ENCODE results near the gene SLC47A2.
A peak's percentile ranks its signal among the peaks of the same experiment; 100 is the strongest.

The SLC47A2 gene

GRCh38 chr17:19664136-19664820, 52.1 kb downstream of the SLC47A2 start:
- no peak for DNase-seq

DNA sequence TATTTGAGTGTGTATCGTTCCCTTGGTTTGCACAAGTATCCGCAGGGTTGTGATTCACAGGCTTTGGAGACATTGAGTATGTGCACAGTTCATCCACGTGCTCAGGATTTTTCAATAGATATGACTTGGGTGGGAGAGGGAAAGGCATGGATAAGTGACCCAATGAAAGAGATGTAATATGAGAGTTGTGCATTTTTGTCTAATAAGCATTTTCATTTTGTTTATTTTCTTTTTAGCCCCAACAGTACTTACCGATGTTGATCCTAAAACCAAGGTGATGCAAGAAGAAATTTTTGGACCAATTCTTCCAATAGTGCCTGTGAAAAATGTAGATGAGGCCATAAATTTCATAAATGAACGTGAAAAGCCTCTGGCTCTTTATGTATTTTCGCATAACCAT, 53.3 kb downstream of the SLC47A2 start:
- DNase-seq: no peak

GRCh38 chr17:19661121-19661520, 55.3 kb downstream of the SLC47A2 start:
- no peak for DNase-seq

DNA sequence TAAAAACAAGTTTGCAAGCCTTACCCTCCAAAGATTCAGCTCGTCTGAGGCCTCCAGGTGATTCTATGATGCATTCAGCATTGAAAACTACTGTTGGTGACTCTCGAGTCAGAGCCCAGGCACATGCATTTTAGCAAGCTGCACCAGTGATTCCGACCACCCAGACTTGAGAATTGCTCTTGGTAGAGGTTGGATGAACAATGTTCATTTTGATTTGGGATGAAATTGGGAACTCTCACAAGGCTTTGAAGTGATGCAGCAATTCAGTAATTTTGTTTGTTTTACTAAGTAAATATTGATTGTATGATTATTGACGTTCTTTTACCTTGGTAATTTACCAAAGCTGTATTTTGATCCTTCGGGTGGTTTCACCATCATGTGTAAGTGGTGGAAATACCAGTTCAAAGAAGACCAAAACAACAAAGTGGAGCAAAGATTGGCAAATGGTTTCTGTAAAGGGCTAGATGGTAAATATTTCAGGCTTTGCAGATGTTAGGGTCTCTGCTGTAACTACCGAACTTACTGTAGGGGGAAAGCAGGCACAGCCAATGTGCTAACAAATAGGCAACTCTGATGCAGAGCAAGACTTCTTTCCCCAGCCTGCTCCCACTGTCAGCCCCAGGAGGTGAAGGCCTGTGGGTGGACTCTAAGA, 56.0 kb downstream of the SLC47A2 start:
- peak; percentile 38 for DNase-seq

DNA sequence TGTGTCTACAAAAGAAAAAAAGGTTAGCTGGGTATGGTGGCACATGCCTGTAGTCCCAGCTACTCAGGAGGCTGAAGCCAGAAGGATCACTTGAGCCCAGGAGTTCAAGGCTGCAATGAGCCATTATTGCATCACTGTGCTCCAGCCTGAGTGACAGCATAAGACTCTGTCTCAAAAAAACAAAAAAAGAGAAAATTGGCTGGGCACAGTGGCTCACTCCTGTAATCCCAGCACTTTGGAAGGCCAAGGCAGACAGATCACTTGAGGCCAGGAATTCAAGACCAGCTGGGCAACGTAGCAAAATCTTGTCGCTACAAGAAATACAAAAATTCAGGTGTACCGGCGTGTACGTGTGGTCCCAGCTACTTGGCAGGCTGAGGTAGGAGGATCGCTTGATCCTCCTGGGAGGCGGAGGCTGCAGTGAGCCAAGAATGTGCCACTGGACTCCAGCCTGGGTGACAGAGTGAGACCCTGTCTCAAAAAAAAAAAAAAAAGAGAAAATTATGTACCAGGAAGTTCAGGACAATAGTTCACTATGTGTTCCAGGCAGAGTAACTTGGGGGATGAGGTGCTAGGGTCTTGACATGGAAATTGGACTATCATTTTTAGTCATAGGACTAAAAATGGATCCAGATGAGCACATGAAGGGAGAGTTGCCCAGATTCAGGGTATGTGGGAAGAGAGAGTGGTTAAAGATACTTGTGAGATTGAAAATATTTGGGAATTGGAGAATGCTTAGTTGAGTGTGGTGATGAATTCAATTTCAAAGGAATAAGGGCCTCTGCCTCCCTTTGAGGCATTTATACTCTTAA, 56.8 kb downstream of the SLC47A2 start:
- DNase-seq: no peak

- no peak for DNase-seq
Observed at GRCh38 chr17:19656851-19657581, 59.4 kb downstream of the SLC47A2 start.

DNA sequence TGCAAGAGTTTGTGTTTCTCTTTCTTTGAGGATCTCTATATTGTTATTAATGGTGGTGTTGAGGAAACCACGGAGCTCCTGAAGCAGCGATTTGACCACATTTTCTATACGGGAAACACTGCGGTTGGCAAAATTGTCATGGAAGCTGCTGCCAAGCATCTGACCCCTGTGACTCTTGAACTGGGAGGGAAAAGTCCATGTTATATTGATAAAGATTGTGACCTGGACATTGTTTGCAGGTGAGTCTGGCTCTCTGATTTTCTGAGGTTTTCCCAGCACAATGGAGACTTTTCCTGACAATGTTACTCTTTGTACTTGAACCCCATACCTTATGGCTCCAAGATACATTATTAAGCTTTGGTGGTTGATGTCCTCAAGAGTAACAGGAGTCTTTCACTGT, 60.0 kb downstream of the SLC47A2 start:
- DNase-seq: no peak

DNA sequence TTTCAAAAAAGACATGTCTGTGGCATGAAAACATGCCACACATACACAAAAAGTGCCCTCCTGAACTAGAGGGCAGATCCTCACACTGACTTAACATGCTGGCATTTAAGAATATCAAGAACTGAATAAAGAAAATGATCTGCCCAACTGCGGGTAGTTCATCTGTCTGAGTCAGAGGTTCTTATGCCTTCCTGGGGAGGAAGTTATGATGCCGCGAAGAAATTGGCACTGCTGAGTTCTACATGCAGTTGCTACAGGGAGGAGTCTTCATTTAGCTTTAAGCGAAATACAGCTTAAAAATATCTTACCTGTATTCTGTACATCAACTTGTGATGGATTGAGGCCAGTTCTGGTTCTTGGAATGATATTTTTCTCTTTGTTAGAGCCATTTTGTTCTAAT, 61.5 kb downstream of the SLC47A2 start:
- DNase-seq: no peak

GRCh38 chr17:19654342-19654886, 62.0 kb downstream of the SLC47A2 start:
- DNase-seq: no peak

GRCh38 chr17:19652595-19652994, 63.8 kb downstream of the SLC47A2 start:
- no peak for DNase-seq

- no peak for DNase-seq
Observed at GRCh38 chr17:19651451-19652238, 64.7 kb downstream of the SLC47A2 start.

- DNase-seq: no peak
Observed at GRCh38 chr17:19650826-19651225, 65.6 kb downstream of the SLC47A2 start.

DNA sequence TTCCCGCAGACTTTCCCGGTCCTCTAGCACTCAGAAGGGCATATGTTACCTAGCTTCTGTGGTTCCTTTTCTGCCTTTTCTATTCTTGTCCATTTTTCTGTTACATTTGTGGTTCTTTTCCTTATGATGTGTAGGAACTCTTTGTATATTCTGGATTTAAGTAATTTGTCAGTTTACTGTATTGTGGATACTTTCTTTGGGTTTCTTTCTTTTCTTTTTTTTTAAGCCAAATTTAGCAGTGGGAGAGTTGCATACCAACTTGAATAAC, 67.2 kb downstream of the SLC47A2 start:
- no peak for DNase-seq

GRCh38 chr17:19648475-19649273, 67.7 kb downstream of the SLC47A2 start, which contains the start of gene ALDH3A2:
ALDH3A2 (plus strand) TSS chr17:19648751; CDS start chr17:19648972, 221 bp downstream.
- peak; percentile 93 for DNase-seq

DNA sequence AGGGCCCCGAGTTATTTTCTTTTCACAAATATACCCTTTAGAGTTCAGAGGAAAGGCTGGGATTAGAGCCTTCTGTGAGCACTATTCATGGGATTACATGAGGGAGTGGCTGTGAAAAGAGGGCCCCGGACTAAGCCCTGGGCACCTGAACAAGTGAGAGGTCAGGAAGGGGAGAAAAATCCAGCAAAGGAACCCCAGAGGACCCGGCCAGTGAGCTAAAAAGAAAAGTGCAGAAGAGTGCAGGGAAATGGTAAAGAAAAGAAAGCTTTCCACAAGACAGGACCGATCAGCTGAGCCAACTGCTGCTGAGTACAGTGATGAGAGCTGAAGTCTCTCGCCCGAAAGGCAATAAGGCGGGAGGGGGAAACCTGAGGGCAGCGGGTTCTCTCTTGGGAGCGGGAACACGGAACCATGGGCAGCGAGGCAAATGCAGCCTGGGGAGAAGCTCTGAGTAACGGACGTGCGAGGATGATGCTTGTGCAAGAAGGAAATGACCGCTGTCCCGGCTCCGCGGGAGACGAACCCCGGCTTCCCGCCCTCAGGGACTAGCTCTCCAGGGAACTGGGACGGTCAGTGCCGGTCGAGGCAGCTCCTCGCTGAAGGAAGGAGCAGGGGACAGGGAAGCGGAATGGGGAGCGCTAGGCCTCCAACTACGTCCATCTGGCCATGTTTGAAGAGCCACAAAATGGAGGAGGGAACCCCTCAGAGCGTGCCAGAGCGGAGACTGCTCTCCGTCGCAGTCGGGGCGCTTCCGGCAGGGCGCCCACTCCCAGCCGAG, 68.5 kb downstream of the SLC47A2 start:
- peak; percentile 81 for DNase-seq

GRCh38 chr17:19646788-19647696, 69.3 kb downstream of the SLC47A2 start:
- DNase-seq: peak; percentile 71

DNA sequence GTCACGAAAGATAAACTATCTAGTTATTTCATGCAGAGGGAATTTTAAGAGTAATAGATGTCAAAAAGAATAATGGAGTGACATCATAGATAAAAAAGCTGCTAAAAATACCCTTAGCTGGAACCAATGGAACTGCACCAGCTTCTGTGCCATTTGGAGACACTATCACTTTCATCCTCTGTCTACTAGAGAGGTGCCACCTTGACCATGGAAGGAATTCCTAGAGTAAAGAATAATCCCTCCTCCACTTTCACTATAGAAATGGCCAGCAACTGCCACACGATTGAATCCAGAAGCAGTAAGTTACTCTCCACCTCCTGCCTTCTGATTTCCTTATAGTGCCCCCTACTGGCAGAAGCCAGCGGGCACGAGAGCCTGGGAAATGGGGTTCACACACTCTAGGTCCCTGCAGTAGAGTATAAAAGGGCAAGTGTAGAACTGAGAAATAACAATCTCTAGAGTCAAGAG, 70.6 kb downstream of the SLC47A2 start:
- peak; percentile 40 for DNase-seq

- DNase-seq: no peak
Observed at GRCh38 chr17:19644493-19645210, 71.7 kb downstream of the SLC47A2 start.
